HG02973 (cell line): ENCODE data around the gene JAG1.

Experiments
- ATAC-seq: cut with Tn5 transposase; IDR thresholded peaks from one replicate; pipeline ENCODE4 v1.9.1; 2021; ENCODE audit warnings: moderate library complexity; ENCODE audit not compliant: unreplicated experiment

JAG1 gene

GRCh38 chr20:10639737-10640556, 33.9 kb downstream of the JAG1 start:
- no peak for ATAC-seq

DNA sequence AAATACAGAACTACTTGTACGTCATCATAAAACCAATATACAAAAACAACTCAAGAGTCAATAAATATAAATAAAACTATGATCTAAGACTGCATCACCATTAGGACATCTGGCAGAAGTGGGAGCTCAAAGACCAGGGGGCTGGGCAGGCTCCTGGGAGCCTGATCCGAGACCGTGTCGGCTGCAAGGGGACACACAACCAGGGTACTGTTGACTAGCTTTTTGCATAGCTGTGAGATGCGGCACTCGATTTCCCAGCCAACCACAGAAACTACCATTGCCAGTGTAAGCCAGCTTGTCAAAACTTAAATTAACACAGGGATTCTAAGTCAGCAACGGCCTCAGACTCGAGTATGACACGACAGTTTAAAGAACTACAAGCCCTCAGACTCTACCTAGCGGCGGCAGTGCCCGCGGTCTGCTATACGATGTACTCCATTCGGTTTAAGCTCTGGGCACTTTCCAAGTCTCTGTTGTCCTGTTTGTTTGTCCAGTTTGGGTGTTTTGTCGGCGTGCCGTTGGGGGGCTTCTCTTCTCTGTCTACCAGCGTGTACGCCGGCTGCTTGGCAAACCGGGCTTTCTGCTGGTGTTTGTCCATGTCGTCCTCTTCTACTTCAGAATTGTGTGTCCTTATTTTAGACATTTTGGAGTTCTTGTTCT, 34.6 kb downstream of the JAG1 start:
- no peak for ATAC-seq

DNA sequence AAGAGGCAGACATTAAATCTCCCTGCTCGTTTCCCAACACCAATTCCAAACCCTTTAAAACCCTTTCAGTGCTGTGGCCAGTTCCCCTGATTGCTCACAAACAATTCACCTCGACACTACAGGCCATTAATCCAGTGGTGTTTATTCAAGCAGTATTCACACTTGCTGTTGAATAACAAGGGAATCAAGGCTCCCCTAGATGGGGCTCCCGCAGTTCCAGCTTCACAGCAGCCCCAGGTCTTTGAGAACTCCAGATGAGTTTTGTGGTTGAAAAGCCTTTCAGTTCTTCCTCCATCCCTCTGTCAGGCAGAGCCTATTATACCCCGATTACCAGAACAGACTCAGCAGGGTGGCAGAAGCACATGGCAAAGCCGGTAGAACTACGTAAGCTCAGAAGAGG, 36.2 kb downstream of the JAG1 start:
- no peak for ATAC-seq

DNA sequence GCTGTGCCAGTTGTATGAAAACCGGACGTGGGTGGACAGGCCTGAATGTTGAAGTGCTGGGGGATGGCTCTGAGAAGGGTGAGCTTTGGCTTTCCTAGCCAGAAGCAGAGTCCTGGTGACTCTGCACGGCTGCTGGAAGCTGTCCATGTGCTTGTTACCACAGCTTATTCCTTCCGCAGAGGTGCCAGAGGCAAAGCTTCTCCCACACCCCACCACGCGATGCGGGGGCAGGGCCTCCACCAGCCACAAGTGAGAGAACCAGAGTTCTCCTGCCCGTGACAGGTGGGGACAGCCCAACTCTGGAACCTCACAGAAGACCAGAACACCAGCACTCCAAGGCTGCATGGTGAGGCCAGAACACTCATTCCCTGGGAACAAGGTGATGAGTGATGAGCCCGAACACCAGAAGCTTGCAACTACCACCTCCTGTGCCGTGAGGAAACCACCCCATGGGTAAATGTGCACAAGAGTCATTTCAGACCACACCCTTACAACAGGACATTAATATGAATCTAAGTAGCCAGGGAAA, 36.7 kb downstream of the JAG1 start:
- no peak for ATAC-seq

DNA sequence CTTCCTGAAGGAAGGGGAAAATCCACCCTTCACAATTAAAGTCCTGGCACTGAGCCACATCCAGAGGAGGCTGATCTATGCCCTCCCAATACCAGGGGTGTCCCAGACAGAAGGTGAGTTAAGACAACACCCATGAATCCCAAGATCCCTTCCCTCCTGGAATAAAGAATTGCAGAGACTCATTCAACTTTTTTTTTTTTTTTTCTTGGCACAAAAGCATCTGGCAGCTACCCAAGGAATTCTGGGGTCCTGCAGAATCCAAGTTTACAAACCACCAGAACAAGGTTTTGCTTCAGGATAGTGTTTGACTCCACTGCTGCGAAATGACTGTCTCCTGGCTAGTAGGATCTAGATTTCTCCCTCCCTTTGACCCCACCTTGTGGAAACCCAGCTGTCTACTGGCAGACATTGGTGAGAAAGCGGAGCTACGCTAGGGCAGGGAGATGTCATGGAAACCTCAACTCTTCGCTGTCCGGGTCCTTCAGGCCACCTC, 37.4 kb downstream of the JAG1 start:
- no peak for ATAC-seq

DNA sequence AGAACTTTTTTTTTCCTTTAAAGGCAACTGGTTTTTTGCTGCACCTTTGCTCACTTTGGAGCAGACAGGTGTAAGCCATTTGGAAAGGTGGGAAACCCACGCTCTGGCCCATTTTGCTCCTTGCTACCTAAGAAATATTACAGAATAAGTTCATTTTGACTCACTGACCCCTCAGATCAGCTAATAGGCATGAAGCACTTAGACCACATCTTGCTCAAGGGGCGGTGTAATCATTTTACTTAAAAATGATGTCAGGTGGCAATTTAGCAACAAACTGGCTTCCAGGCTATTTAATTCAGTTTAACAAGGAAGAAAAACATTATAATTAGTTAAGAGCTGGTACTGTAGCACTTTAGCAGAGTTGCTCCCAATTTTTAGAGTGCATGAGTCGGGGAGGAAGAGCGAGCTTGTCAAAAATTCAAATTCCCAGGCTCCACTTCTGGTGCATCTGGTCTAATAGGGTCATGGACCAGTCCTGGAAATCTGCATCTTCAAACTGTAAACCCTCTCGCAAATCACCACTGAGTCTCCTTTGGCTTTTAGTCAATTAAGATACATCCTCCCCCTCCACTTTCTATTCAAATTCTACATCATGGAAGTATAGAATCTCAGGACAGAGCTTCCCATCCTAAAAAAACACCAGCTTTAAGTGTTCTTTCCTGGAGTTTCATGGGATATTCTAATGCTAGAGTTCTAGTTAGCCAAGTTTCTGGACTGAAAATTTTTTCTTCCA, 38.2 kb downstream of the JAG1 start:
- no peak for ATAC-seq

DNA sequence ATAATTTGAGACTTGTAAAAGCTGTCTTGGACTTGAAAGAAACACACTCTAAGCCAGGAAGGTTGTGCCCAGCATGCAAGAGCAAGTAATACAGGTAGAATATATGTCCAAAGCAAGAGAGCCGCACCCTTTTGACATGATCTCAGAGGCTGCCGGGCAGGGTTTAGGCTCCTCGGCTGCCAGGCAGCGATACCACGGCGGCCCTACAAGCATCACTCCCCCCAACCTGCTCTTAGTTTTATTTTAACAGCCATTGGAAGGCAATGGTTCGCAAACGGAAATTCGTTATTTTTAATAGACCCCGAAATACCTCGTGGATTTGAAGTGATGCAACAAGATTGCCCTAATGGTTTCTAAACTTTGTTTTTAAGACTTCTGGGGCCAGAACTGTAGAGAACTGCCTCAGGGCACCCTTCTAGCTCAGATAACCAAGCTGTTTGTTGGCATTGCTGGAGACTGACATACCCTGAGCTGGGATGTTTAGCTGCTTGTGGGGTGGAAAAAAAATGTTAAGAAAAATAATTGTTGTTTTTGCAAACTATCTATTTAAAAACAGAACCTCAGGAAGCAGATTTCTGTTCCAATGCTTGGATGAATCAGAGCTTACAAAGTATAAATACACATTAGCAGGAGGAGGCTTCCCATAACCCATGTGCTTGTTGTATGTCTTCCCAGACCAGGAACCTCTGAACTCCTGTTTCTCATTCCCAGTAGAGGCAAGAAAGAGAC, 39.0 kb downstream of the JAG1 start:
- no peak for ATAC-seq

DNA sequence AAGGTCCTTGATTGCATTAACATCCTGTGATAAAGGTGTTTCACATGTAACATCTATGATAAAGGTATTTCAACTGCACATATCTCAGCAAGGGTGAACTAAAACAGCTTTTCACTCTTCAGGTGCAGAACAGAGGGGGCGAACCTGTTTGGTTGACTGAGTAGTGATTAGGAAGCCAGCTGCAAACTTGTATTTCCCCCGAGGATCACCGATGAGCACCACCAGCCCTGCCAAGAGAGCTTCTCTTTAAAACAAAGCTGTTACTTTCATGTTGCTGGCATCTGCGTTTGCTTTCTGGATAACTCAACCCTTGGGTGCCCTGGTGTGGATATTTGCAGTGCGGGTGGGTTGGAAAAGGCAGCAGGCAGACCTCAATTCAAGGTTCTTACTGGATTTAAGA, 39.6 kb downstream of the JAG1 start:
- ATAC-seq: no peak

DNA sequence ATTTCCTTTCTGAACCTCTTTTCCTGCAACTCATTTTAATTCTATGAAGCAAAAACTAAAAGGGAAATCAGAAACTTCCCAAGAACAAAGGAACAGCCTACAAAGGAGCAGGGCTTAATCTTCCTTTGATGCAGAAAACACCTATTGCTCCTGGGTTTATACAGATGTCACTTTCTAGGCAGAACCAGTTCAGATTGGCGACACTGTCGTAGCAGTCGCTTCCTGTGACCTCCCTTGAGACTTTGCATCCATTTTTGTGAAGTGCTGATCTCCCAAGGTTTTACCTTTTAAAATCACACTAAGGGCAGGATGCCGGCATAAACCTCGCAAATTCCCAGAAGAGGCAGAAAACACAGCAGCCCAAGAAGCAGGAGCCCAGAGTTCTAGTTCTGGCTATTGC, 40.1 kb downstream of the JAG1 start:
- ATAC-seq: no peak

DNA sequence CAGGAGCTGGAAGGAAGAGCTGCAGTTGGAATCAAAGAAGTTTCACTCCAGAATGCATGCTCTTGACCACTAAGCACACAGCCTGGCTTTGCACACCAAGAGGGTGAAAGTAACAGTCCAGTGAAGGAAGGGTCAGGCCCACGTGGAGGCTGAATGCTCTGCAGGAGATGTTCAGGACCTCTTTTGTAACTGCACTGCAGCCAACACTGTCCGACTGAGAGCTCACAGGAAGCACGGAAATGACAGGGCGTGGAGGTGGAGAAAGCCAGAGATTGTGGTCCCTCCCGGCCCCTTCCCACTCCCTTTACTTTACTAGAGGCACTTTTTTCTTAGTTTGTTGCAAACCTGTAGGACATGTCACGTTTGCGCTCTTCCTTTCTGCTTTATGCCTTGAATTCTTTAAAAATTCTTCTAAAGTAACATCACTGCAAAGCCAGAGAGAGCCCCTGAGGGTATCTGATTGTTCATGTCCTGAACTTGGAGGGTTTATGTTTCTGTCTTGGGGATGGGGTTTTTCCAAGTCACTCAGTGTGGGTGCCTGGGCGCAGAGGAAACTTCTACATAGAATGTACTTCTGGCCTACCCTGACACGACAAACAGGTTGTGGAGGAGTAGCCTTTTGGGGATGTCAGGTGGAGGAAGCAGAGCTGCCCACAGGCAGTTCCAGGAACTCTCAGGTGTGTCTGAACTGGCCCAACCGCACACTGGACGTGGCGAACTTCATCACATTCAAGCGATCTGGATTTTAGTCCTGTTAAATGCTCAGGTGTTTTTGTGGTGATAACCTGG, 40.9 kb downstream of the JAG1 start:
- no peak for ATAC-seq

GRCh38 chr20:10631126-10631525, 42.7 kb downstream of the JAG1 start:
- ATAC-seq: no peak

- no peak for ATAC-seq
Observed at GRCh38 chr20:10629946-10630650, 43.7 kb downstream of the JAG1 start.

DNA sequence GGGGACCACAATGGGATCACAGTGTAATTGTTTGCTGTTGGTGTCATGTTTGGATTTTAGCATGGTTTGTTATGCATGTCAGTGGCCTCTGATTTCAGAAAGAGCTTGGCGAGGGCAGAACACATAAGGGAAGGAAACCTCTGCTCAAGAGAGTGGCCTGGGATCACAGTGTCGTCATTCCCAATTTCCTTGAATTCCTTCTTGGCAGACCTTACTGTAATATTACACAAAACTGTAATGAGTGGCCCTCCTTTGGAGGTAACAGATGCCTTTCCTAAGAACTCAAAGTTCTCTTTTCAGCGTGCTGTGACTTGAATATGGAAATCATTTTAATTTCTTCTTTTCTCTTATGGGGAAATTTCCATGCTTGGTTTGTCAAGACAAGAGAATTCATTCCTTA, 46.9 kb downstream of the JAG1 start:
- ATAC-seq: no peak

- no peak for ATAC-seq
Observed at GRCh38 chr20:10625641-10626040, 48.2 kb downstream of the JAG1 start.

DNA sequence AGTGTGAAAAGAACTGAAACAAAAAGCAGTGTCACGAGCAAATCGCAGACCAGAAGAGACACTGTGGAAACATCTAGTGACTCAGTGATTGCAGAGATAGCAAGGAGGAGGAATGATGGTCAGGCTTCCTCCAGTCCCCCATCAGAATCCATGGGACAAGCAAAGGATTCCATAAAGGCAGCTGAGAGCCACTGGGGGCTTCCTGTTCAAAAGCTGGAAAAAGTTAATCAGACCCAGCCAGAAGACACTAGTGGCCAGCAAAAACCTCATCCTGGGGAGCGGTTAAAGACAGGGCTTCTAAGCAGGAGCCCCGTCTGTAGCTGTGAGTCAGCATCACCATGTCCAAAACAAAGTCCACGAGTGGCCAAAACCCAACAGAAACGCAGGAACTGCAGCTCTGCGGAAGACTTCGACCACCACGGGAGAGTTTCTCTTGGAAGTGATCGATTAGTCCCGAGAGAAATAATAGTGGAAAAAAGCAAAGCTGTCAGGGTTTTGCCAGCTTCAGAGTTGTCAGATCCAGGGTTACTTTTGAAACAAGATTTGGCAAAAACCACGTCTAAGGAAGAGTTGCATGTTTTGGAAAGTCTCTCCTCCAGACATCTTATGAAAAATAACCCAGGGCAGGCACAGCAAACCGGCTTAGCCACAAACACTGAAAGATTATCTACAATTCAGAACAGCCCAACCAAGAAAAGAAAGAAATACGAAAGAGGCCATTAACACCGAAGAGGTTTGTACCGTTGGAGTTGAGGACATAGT, 51.0 kb downstream of the JAG1 start:
- ATAC-seq: no peak

DNA sequence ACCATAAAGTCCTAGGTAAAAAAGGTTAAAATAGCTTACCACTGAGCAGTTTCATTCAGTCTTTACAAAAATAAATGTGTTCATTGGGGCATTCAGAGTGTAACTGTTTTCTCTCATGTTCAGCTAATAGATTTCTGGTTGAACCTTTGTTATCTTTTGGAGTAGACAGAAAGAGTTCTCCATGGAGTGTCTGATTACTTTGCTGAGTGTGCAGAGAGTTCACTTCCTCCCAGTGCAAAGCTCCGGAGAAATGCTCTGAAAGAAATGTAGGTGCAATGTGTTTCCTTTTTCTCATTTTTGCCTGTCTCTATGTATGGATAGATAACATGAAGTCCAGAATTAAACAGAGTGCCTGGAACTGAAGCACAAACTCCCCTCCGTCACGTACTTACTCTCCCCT, 52.6 kb downstream of the JAG1 start:
- no peak for ATAC-seq

GRCh38 chr20:10619427-10619826, 54.4 kb downstream of the JAG1 start:
- ATAC-seq: no peak

GRCh38 chr20:10618611-10619245, 55.1 kb downstream of the JAG1 start:
- no peak for ATAC-seq
